ENCODE measurements around the gene PLD5. TPM values are rescaled to one million over a fixed set of nuclear protein-coding genes. Genes with fewer than 3 reads are reported as not detected.

Gene PLD5
- total RNA-seq, 2 donors from 2014 or later: 0.05 to 1.0 TPM

- peak; percentile 11 to 55 (median 43) for TF ChIP-seq CTCF (IDR thresholded peaks at IDR 0.05)
- TF ChIP-seq POLR2AphosphoS5 (IDR thresholded peaks at IDR 0.05): no peak
- 31% methylated on average over 9 of the region's 9 CpGs for WGBS
- no peak overlapping the region for H3K4me3 ChIP-seq
- no peaks in the 10 kb centered on the region for H3K36me3 ChIP-seq
- H3K27me3 ChIP-seq (replicated peaks; ENCODE audit: insufficient read depth): no peaks in the 10 kb centered on the region
- no peak for DNase-seq (ENCODE audit: low spot score)
- no peaks in the 10 kb centered on the region for H3K9me3 ChIP-seq
- H3K4me1 ChIP-seq (replicated peaks): no peaks in the 10 kb centered on the region
- intact Hi-C loops (cut with DNase I): no loop called here
- H3K27ac ChIP-seq: no peak overlapping the region
Measured at GRCh38 chr1:242454262-242455051, 70.0 kb downstream of the PLD5 start.

- no peak for DNase-seq (ENCODE audit: low spot score)
- Histone ChIP-seq H3K36me3 (no peaks in the 10 kb centered on the region), H3K4me1 (replicated peaks) (no peaks in the 10 kb centered on the region), H3K27me3 (replicated peaks; ENCODE audit: insufficient read depth) (no peaks in the 10 kb centered on the region), H3K9me3 (no peaks in the 10 kb centered on the region), H3K4me3 (no peak overlapping the region), H3K27ac (no peak overlapping the region)
- intact Hi-C loops (cut with DNase I): no loop called here
- TF ChIP-seq POLR2AphosphoS5 (IDR thresholded peaks at IDR 0.05): no peak
- no peak for TF ChIP-seq CTCF (IDR thresholded peaks at IDR 0.05)
- no peak for TF ChIP-seq POLR2A (IDR thresholded peaks at IDR 0.05)
- 89% methylated on average over 8 of the region's 8 CpGs for WGBS
Measured at GRCh38 chr1:242452573-242452972, 71.9 kb downstream of the PLD5 start.

- intact Hi-C loops (cut with DNase I): no loop called here
- Histone ChIP-seq H3K4me1 (replicated peaks) (no peaks in the 10 kb centered on the region), H3K27ac (no peak overlapping the region), H3K9me3 (no peaks in the 10 kb centered on the region), H3K36me3 (no peaks in the 10 kb centered on the region), H3K4me3 (no peak overlapping the region), H3K27me3 (replicated peaks; ENCODE audit: insufficient read depth) (no peaks in the 10 kb centered on the region)
- no peak for TF ChIP-seq CTCF (IDR thresholded peaks at IDR 0.05)
- no peak for TF ChIP-seq POLR2AphosphoS5 (IDR thresholded peaks at IDR 0.05)
- no peak for TF ChIP-seq POLR2A (IDR thresholded peaks at IDR 0.05)
- 78% methylated on average over 9 of the region's 9 CpGs for WGBS
- DNase-seq (ENCODE audit: low spot score): no peak
Measured at GRCh38 chr1:242449661-242450060, 74.8 kb downstream of the PLD5 start.

GRCh38 chr1:242448910-242449645 lies 75.4 kb downstream of the PLD5 start:
- Histone ChIP-seq H3K9me3 (no peaks in the 10 kb centered on the region), H3K4me3 (no peak overlapping the region), H3K27me3 (replicated peaks; ENCODE audit: insufficient read depth) (no peaks in the 10 kb centered on the region), H3K4me1 (replicated peaks) (no peaks in the 10 kb centered on the region), H3K36me3 (no peaks in the 10 kb centered on the region), H3K27ac (no peak overlapping the region)
- intact Hi-C loops (cut with DNase I): no loop called here
- DNase-seq (ENCODE audit: low spot score): no peak
- TF ChIP-seq POLR2AphosphoS5 (IDR thresholded peaks at IDR 0.05) (no peak), POLR2A (IDR thresholded peaks at IDR 0.05) (no peak), CTCF (IDR thresholded peaks at IDR 0.05) (no peak)
- WGBS: 24% methylated on average over 12 of the region's 12 CpGs
